Measurements from ENCODE around the gene LYRM4. TPM values are rescaled to one million over a fixed set of nuclear protein-coding genes. Genes with fewer than 3 reads are reported as not detected.

LYRM4 gene
- total and polyA plus RNA-seq, 2 donors (not counting 1 experiment from before 2014, with no cell fraction given), result 22.1 to 29.5 TPM

DNA sequence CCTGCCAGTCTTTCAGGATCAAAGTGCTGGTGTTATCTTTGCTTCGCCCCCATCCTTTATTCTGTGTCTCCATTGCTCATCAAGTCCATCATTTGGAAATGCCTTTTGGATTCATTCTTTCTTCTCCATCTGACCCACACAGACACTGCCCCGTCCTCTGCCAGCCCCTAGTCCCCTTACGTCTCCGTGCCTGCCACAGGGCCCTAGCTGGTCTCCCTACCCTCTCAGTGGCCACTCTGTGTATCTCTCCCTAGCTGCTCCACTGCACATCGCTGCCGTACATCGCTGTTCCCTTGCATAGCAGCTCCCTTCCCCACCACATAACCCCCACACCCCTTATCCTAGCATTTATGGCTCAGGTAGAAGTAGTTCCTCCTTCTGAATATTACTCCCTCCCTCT, 159.9 kb downstream of the LYRM4 start:
- no peak for DNase-seq
- TF ChIP-seq EZH2 (IDR thresholded peaks at IDR 0.05; ENCODE audit: borderline replicate concordance, insufficient read depth, low read depth, low read length, poor library complexity, severe bottlenecking), result no peak
- TF ChIP-seq, protein P1, sequence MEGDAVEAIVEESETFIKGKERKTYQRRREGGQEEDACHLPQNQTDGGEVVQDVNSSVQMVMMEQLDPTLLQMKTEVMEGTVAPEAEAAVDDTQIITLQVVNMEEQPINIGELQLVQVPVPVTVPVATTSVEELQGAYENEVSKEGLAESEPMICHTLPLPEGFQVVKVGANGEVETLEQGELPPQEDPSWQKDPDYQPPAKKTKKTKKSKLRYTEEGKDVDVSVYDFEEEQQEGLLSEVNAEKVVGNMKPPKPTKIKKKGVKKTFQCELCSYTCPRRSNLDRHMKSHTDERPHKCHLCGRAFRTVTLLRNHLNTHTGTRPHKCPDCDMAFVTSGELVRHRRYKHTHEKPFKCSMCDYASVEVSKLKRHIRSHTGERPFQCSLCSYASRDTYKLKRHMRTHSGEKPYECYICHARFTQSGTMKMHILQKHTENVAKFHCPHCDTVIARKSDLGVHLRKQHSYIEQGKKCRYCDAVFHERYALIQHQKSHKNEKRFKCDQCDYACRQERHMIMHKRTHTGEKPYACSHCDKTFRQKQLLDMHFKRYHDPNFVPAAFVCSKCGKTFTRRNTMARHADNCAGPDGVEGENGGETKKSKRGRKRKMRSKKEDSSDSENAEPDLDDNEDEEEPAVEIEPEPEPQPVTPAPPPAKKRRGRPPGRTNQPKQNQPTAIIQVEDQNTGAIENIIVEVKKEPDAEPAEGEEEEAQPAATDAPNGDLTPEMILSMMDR (IDR thresholded peaks at IDR 0.05), result no peak
- no peak for ATAC-seq (ENCODE audit: low read depth)
- Histone ChIP-seq H3K36me3 (replicated peaks in 1 of 2; ENCODE audit: control extremely low read depth in 1 of 2, control insufficient read depth in 1 of 2, extremely low read depth in 1 of 2, insufficient read depth in 2 of 2, low read length in 1 of 2) (no peaks in the 10 kb centered on the region), H3K4me2 (replicated peaks; ENCODE audit: low read depth, low read length, poor library complexity, severe bottlenecking) (no peak overlapping the region), H3K9me3 (ENCODE audit: control extremely low read depth in 1 of 3, control insufficient read depth in 2 of 3, insufficient read depth in 1 of 3, low read length in 2 of 3) (no peaks in the 10 kb centered on the region), H4K20me1 (ENCODE audit: control insufficient read depth, insufficient read depth, low read length, poor library complexity, severe bottlenecking) (no peaks in the 10 kb centered on the region), H3K9ac (ENCODE audit: low read length) (no peak overlapping the region), H3K79me2 (ENCODE audit: control insufficient read depth, insufficient read depth, low read length) (no peaks in the 10 kb centered on the region), H3K4me3 (ENCODE audit: control extremely low read depth in 1 of 5, extremely low read depth in 1 of 5, insufficient read depth in 1 of 5, low read depth in 2 of 5, low read length in 4 of 5) (no peak overlapping the region), H3K27me3 (replicated peaks in 1 of 4; ENCODE audit: control extremely low read depth in 1 of 4, control insufficient read depth in 3 of 4, insufficient read depth in 4 of 4, low read length in 3 of 4) (no peaks in the 10 kb centered on the region), H3K27ac (ENCODE audit: low read length in 2 of 2) (no peak overlapping the region), H3K4me1 (ENCODE audit: control insufficient read depth in 2 of 2, insufficient read depth in 2 of 2, low read length in 2 of 2) (peaks cover 3 to 15% of the 10 kb centered on the region in 2 donors), H2AFZ (ENCODE audit: insufficient read depth, low read depth, low read length, poor library complexity, severe bottlenecking) (no peak overlapping the region)
- CTCF ChIA-PET, result no interaction called here
- Mint-ChIP-seq H3K4me1 (peaks cover 12% of the 10 kb centered on the region), H3K9me3 (ENCODE audit: insufficient read depth) (no peaks in the 10 kb centered on the region), H3K27ac (no peak overlapping the region), H3K4me3 (no peak overlapping the region), H3K27me3 (no peaks in the 10 kb centered on the region)
- intact Hi-C loops (cut with micrococcal nuclease), result no loop called here
- POLR2A ChIA-PET, result no interaction called here
- WGBS (ENCODE audit: insufficient coverage), result 100% methylated on average over 7 of the region's 7 CpGs

DNA sequence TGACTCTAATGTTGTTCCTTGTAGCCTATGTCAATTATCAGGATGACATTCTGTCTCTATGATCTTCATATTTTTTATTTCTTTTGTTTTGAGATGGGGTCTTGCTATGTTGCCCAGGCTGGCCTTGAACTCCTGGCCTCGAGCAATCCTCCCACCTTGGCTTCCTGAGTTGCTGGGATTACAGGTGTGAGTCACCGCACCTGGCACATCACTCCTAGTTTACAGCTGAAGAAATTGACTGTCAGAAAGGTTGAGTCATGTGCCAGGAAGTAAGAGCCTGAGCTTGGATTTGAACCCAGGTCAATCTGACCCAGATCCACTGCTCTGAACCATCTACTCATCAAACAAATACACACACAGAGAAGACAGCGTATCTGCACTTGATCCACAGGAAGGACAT, 161.2 kb downstream of the LYRM4 start:
- Mint-ChIP-seq H3K4me1 (peaks cover 20% of the 10 kb centered on the region), H3K27me3 (no peaks in the 10 kb centered on the region), H3K4me3 (no peak overlapping the region), H3K9me3 (ENCODE audit: insufficient read depth) (no peaks in the 10 kb centered on the region), H3K27ac (no peak overlapping the region)
- no peaks in the 10 kb centered on the region for H3K36me3 ChIP-seq (replicated peaks in 1 of 2; ENCODE audit: control extremely low read depth in 1 of 2, control insufficient read depth in 1 of 2, extremely low read depth in 1 of 2, insufficient read depth in 2 of 2, low read length in 1 of 2)
- no peak overlapping the region for H3K9ac ChIP-seq (ENCODE audit: low read length)
- H3K4me3 ChIP-seq (ENCODE audit: control extremely low read depth in 1 of 5, extremely low read depth in 1 of 5, insufficient read depth in 1 of 5, low read depth in 2 of 5, low read length in 4 of 5), result no peak overlapping the region
- H2AFZ ChIP-seq (ENCODE audit: insufficient read depth, low read depth, low read length, poor library complexity, severe bottlenecking), result no peak overlapping the region
- POLR2A ChIA-PET, result no interaction called here
- H3K9me3 ChIP-seq (ENCODE audit: control extremely low read depth in 1 of 3, control insufficient read depth in 2 of 3, insufficient read depth in 1 of 3, low read length in 2 of 3), result no peaks in the 10 kb centered on the region
- intact Hi-C loops (cut with micrococcal nuclease), result no loop called here
- ATAC-seq (ENCODE audit: low read depth) (no peak), DNase-seq (no peak)
- TF ChIP-seq, protein P1 (IDR thresholded peaks at IDR 0.05), result no peak
- no peak for TF ChIP-seq EZH2 (IDR thresholded peaks at IDR 0.05; ENCODE audit: borderline replicate concordance, insufficient read depth, low read depth, low read length, poor library complexity, severe bottlenecking)
- H3K79me2 ChIP-seq (ENCODE audit: control insufficient read depth, insufficient read depth, low read length), result no peaks in the 10 kb centered on the region
- CTCF ChIA-PET, result no interaction called here
- no peak overlapping the region for H3K4me2 ChIP-seq (replicated peaks; ENCODE audit: low read depth, low read length, poor library complexity, severe bottlenecking)
- 93% methylated on average over 3 of the region's 3 CpGs for WGBS (ENCODE audit: insufficient coverage)
- no peaks in the 10 kb centered on the region for H3K27me3 ChIP-seq (replicated peaks in 1 of 4; ENCODE audit: control extremely low read depth in 1 of 4, control insufficient read depth in 3 of 4, insufficient read depth in 4 of 4, low read length in 3 of 4)
- H4K20me1 ChIP-seq (ENCODE audit: control insufficient read depth, insufficient read depth, low read length, poor library complexity, severe bottlenecking), result no peaks in the 10 kb centered on the region
- H3K4me1 ChIP-seq (ENCODE audit: control insufficient read depth in 2 of 2, insufficient read depth in 2 of 2, low read length in 2 of 2), result peaks cover 7 to 27% of the 10 kb centered on the region in 2 donors
- no peak overlapping the region for H3K27ac ChIP-seq (ENCODE audit: low read length in 2 of 2)
